ENCODE results near the gene CLDND1. TPM values are rescaled to one million over a fixed set of nuclear protein-coding genes. Genes with fewer than 3 reads are reported as not detected.

The CLDND1 gene
- total and polyA plus RNA-seq, 2 of the 4 experiments (the other 2 are of a cell fraction): 75.8 to 78.3 TPM

- Histone ChIP-seq H3K56ac (ENCODE audit: extremely low read depth, insufficient read depth, low read length) (no peak overlapping the region), H3K18ac (ENCODE audit: low read depth, low read length) (no peak overlapping the region), H2BK5ac (ENCODE audit: low read depth, low read length, poor library complexity, severe bottlenecking) (no peak overlapping the region), H3K79me1 (ENCODE audit: low read depth in 1 of 2, low read length in 2 of 2) (no peaks in the 10 kb centered on the region), H2BK20ac (ENCODE audit: low read depth, low read length) (no peak overlapping the region), H2AK5ac (ENCODE audit: low read depth, low read length) (no peak overlapping the region), H4K8ac (ENCODE audit: low read depth in 2 of 2, low read length in 2 of 2) (no peak overlapping the region), H3K14ac (replicated peaks; ENCODE audit: low read depth, low read length) (no peak overlapping the region), H4K91ac (ENCODE audit: insufficient read depth, low read depth, low read length) (no peak overlapping the region), H3K4me2 (ENCODE audit: low read depth, low read length) (no peak overlapping the region), H3K23ac (ENCODE audit: low read depth, low read length) (no peak overlapping the region), H3K9me1 (ENCODE audit: insufficient read depth, low read length) (no peaks in the 10 kb centered on the region), H2AK9ac (replicated peaks; ENCODE audit: low read depth, low read length, poor library complexity) (no peak overlapping the region), H2BK15ac (ENCODE audit: low read depth, low read length) (no peak overlapping the region), H3K9me3 (ENCODE audit: control insufficient read depth, insufficient read depth, low read length) (no peaks in the 10 kb centered on the region), H3K27ac (ENCODE audit: insufficient read depth, low read length) (no peak overlapping the region), H3K4me3 (ENCODE audit: insufficient read depth, low read depth, low read length) (no peak overlapping the region), H3K36me3 (ENCODE audit: control insufficient read depth, insufficient read depth, low read length) (no peaks in the 10 kb centered on the region), H4K20me1 (ENCODE audit: insufficient read depth, low read length) (no peaks in the 10 kb centered on the region), H3K4ac (ENCODE audit: low read depth, low read length) (no peak overlapping the region), H3K9ac (ENCODE audit: low read depth, low read length) (no peak overlapping the region), H3K4me1 (ENCODE audit: control insufficient read depth, insufficient read depth, low read length) (no peaks in the 10 kb centered on the region), H2BK120ac (ENCODE audit: low read depth, low read length) (no peak overlapping the region), H3K27me3 (ENCODE audit: control insufficient read depth, insufficient read depth, low read length) (no peaks in the 10 kb centered on the region), H4K5ac (ENCODE audit: low read depth, low read length) (no peak overlapping the region), H2AFZ (replicated peaks; ENCODE audit: low read length, poor library complexity) (no peak overlapping the region)
- no TSS peak for BruUV-seq (replicated peaks)
- TF ChIP-seq BHLHE40 (IDR thresholded peaks at IDR 0.05; ENCODE audit: low read depth, low read length) (no peak), RCOR1 (IDR thresholded peaks at IDR 0.05; ENCODE audit: insufficient replicate concordance, low read length) (no peak), MXI1 (IDR thresholded peaks at IDR 0.05; ENCODE audit: borderline replicate concordance, low read depth, low read length) (no peak), MAZ (IDR thresholded peaks at IDR 0.05; ENCODE audit: borderline replicate concordance, low read depth, low read length) (no peak), CEBPB (IDR thresholded peaks at IDR 0.05; ENCODE audit: low read depth, low read length) (no peak), ELK1 (IDR thresholded peaks at IDR 0.05; ENCODE audit: borderline replicate concordance, low read depth, low read length) (no peak), CHD1 (IDR thresholded peaks at IDR 0.05; ENCODE audit: low read depth, low read length) (no peak), SMC3 (IDR thresholded peaks at IDR 0.05; ENCODE audit: low read depth, low read length) (no peak), NFE2L2 (IDR thresholded peaks at IDR 0.05; ENCODE audit: low read depth, low read length) (no peak), FOS (IDR thresholded peaks at IDR 0.05; ENCODE audit: low read depth, low read length) (no peak), RFX5 (IDR thresholded peaks at IDR 0.05; ENCODE audit: low read depth, low read length) (no peak), MAFK (IDR thresholded peaks at IDR 0.05; ENCODE audit: low read depth, low read length) (no peak), RAD21 (IDR thresholded peaks at IDR 0.05; ENCODE audit: low read length) (no peak), POLR2A (IDR thresholded peaks at IDR 0.05; ENCODE audit: low read depth, low read length) (no peak)
- TF ChIP-seq, protein P1, sequence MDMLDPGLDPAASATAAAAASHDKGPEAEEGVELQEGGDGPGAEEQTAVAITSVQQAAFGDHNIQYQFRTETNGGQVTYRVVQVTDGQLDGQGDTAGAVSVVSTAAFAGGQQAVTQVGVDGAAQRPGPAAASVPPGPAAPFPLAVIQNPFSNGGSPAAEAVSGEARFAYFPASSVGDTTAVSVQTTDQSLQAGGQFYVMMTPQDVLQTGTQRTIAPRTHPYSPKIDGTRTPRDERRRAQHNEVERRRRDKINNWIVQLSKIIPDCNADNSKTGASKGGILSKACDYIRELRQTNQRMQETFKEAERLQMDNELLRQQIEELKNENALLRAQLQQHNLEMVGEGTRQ (IDR thresholded peaks at IDR 0.05; ENCODE audit: low read depth, low read length): no peak
- TF ChIP-seq, protein P2, sequence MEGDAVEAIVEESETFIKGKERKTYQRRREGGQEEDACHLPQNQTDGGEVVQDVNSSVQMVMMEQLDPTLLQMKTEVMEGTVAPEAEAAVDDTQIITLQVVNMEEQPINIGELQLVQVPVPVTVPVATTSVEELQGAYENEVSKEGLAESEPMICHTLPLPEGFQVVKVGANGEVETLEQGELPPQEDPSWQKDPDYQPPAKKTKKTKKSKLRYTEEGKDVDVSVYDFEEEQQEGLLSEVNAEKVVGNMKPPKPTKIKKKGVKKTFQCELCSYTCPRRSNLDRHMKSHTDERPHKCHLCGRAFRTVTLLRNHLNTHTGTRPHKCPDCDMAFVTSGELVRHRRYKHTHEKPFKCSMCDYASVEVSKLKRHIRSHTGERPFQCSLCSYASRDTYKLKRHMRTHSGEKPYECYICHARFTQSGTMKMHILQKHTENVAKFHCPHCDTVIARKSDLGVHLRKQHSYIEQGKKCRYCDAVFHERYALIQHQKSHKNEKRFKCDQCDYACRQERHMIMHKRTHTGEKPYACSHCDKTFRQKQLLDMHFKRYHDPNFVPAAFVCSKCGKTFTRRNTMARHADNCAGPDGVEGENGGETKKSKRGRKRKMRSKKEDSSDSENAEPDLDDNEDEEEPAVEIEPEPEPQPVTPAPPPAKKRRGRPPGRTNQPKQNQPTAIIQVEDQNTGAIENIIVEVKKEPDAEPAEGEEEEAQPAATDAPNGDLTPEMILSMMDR (conservative IDR thresholded peaks at IDR 0.05; ENCODE audit: low read depth, low read length): no peak
- no peak for ATAC-seq (ENCODE audit: low read depth)
- DNase-seq: no peak
- POLR2A ChIA-PET (ENCODE audit: unreplicated experiment): no interaction called here
- in situ Hi-C loops (cut with MboI; ENCODE audit: low sequenced_read_pairs): no loop called here
- dilution Hi-C loops (cut with HindIII; ENCODE audit: low sequenced_read_pairs, unreplicated experiment): no loop called here
- intact Hi-C loops (cut with micrococcal nuclease): no loop called here
- CTCF ChIA-PET: no interaction called here
- WGBS, 2 experiments (ENCODE audit: extremely low coverage in 2 of 2, insufficient read length in 1 of 2): no CpG with 5 or more reads among the region's 4 CpGs
These were observed 21.4 kb downstream of the CLDND1 start for GRCh38 chr3:98501270-98501669.

All from IMR-90 (cell line).